IMR-90 (cell line): ENCODE measurements around the gene PRPF8. TPM values are rescaled to one million over a fixed set of nuclear protein-coding genes. Genes with fewer than 3 reads are reported as not detected.

Source experiments
- ATAC-seq: fragments of 200-7000 bp; cut with Tn5 transposase; 2 replicates; pipeline ENCODE4 v1.9.1; 2020; ENCODE audit warnings: low read depth, mild to moderate bottlenecking, moderate library complexity
- BruUV-seq: library from RNA; stranded (reverse); fragments of 400-500 nt; replicated peaks from 2 replicates; lab custom pipeline; 2021; lab: Mats Ljungman, UMichigan
- CTCF ChIA-PET: fragments of 300-600 bp; formaldehyde crosslinking; extraction: SDS; loops from one replicate; lab custom pipeline; 2021; ENCODE audit warnings: antibody characterized with exemption; lab: Yijun Ruan, JAX
- POLR2A ChIA-PET: fragments of 300-600 bp; sonication (Branson Sonifier 250); formaldehyde crosslinking; loops from one replicate; lab custom pipeline; 2022; ENCODE audit warnings: antibody characterized with exemption; ENCODE audit not compliant: unreplicated experiment; lab: Charles Lee
- DNase-seq: peaks from one replicate; pipeline ENCODE4 v3.0.0; 2013
- H2AFZ ChIP-seq: replicated peaks from 2 replicates; pipeline ENCODE3; 2013; ENCODE audit warnings: low read length, mild to moderate bottlenecking; ENCODE audit not compliant: poor library complexity
- H2AK5ac ChIP-seq: 2 replicates; pipeline ENCODE4 v1.6.1; 2013; ENCODE audit warnings: low read depth, low read length, inconsistent platforms
- H2AK9ac ChIP-seq: replicated peaks from 2 replicates; pipeline ENCODE3; 2013; ENCODE audit warnings: mild to moderate bottlenecking, low read depth, low read length, moderate library complexity; ENCODE audit not compliant: poor library complexity
- H2BK120ac ChIP-seq: 2 replicates; pipeline ENCODE4 v1.6.1; 2013; ENCODE audit warnings: low read depth, low read length, inconsistent platforms
- H2BK15ac ChIP-seq: 3 replicates; pipeline ENCODE4 v1.6.1; 2013; ENCODE audit warnings: low read depth, low read length, inconsistent platforms
- H2BK20ac ChIP-seq: 2 replicates; pipeline ENCODE4 v1.6.1; 2013; ENCODE audit warnings: low read depth, mild to moderate bottlenecking, inconsistent platforms, low read length, moderate library complexity
- H2BK5ac ChIP-seq: 2 replicates; pipeline ENCODE4 v1.6.1; 2013; ENCODE audit warnings: mild to moderate bottlenecking, low read depth, low read length, inconsistent platforms; ENCODE audit not compliant: poor library complexity, severe bottlenecking
- H3K14ac ChIP-seq: replicated peaks from 2 replicates; pipeline ENCODE4 v1.6.1; 2013; ENCODE audit warnings: low read depth, low read length, inconsistent platforms
- H3K18ac ChIP-seq: 2 replicates; pipeline ENCODE4 v1.6.1; 2013; ENCODE audit warnings: low read depth, low read length, control low read depth
- H3K23ac ChIP-seq: 2 replicates; pipeline ENCODE4 v1.6.1; 2013; ENCODE audit warnings: low read depth, low read length, inconsistent platforms
- H3K27ac ChIP-seq: 2 replicates; pipeline ENCODE4 v1.5.1; 2013; ENCODE audit warnings: mild to moderate bottlenecking, control low read depth, low read length; ENCODE audit not compliant: insufficient read depth
- H3K27me3 ChIP-seq: 2 replicates; pipeline ENCODE4 v1.6.1; 2013; ENCODE audit warnings: low read length; ENCODE audit not compliant: control insufficient read depth, insufficient read depth
- H3K36me3 ChIP-seq: 2 replicates; pipeline ENCODE4 v1.6.1; 2013; ENCODE audit warnings: low read length, mixed read lengths; ENCODE audit not compliant: control insufficient read depth, insufficient read depth
- H3K4ac ChIP-seq: 2 replicates; pipeline ENCODE4 v1.6.1; 2013; ENCODE audit warnings: low read depth, low read length, inconsistent platforms
- H3K4me1 ChIP-seq: 2 replicates; pipeline ENCODE4 v1.6.1; 2013; ENCODE audit warnings: low read length, mixed read lengths; ENCODE audit not compliant: control insufficient read depth, insufficient read depth
- H3K4me2 ChIP-seq: 2 replicates; pipeline ENCODE4 v1.6.1; 2013; ENCODE audit warnings: low read depth, mild to moderate bottlenecking, control low read depth, low read length, moderate library complexity
- H3K4me3 ChIP-seq: 2 replicates; pipeline ENCODE4 v1.5.1; 2013; ENCODE audit warnings: low read depth, mild to moderate bottlenecking, control low read depth, low read length, moderate library complexity; ENCODE audit not compliant: insufficient read depth
- H3K56ac ChIP-seq: 2 replicates; pipeline ENCODE4 v1.6.1; 2013; ENCODE audit warnings: low read length, inconsistent platforms; ENCODE audit not compliant: insufficient read depth; ENCODE audit errors: extremely low read depth
- H3K79me1 ChIP-seq, 2 experiments: 2 replicates each; pipeline ENCODE4 v1.6.1; 2013; ENCODE audit warnings: low read length in 2 of 2, inconsistent platforms in 1 of 2, low read depth in 1 of 2
- H3K9ac ChIP-seq: 2 replicates; pipeline ENCODE4 v1.6.1; 2013; ENCODE audit warnings: low read depth, low read length, control low read depth
- H3K9me1 ChIP-seq: 2 replicates; pipeline ENCODE4 v1.6.1; 2013; ENCODE audit warnings: low read length, inconsistent platforms; ENCODE audit not compliant: insufficient read depth
- H3K9me3 ChIP-seq: 2 replicates; pipeline ENCODE4 v1.6.1; 2013; ENCODE audit warnings: low read length; ENCODE audit not compliant: control insufficient read depth, insufficient read depth
- H4K20me1 ChIP-seq: 2 replicates; pipeline ENCODE4 v1.6.1; 2013; ENCODE audit warnings: low read length, inconsistent platforms; ENCODE audit not compliant: insufficient read depth
- H4K5ac ChIP-seq: 2 replicates; pipeline ENCODE4 v1.6.1; 2013; ENCODE audit warnings: mild to moderate bottlenecking, low read depth, low read length, control low read depth
- H4K8ac ChIP-seq, 2 experiments: 2 replicates each; pipeline ENCODE4 v1.6.1; 2013; ENCODE audit warnings: low read depth in 2 of 2, low read length in 2 of 2, control low read depth in 1 of 2, inconsistent platforms in 1 of 2
- H4K91ac ChIP-seq: 2 replicates; pipeline ENCODE4 v1.6.1; 2013; ENCODE audit warnings: low read depth, low read length, inconsistent platforms; ENCODE audit not compliant: insufficient read depth
- MXI1 ChIP-seq: IDR thresholded peaks from 2 replicates; pipeline ENCODE4 v1.6.1; 2012; ENCODE audit warnings: low read depth, mild to moderate bottlenecking, low read length, moderate library complexity, borderline replicate concordance
- SMC3 ChIP-seq: fragments of 150-350 bp; IDR thresholded peaks from 2 replicates; pipeline ENCODE4 v1.6.1; 2016; ENCODE audit warnings: low read depth, mild to moderate bottlenecking, antibody characterized with exemption, low read length, moderate library complexity
- WGBS, 2 experiments: methylation state at CpG; one replicate each; pipeline versions ENCODE4 v1.1.5 to v1.1.7; 2013; ENCODE audit warnings: missing lambda C conversion rate in 2 of 2; ENCODE audit not compliant: insufficient read length in 1 of 2; ENCODE audit errors: extremely low coverage in 2 of 2; 5-methylcytosine and 5-hydroxymethylcytosine counted together
- dilution Hi-C: fragments of 300-500 bp; cut with HindIII; formaldehyde crosslinking; loops from one replicate; pipeline ENCODE4 v1.14.3; 2018; ENCODE audit warnings: low sequenced_read_pairs; ENCODE audit not compliant: unreplicated experiment
- in situ Hi-C: fragments of 300-500 bp; cut with MboI; formaldehyde crosslinking; loops from 3 replicates; pipeline ENCODE4 v1.14.3; 2019; ENCODE audit warnings: low sequenced_read_pairs, inconsistent platforms, mixed read lengths
- intact Hi-C: fragments of 100-400 bp; cut with micrococcal nuclease; formaldehyde crosslinking; loops from 2 replicates; pipeline ENCODE4 v1.10.0; 2022
- polyA plus RNA-seq, 3 experiments: library from polyadenylated mRNA; depleted of rRNA; stranded (reverse); fragments of >200 nt; gene quantifications; 2 replicates each; pipeline ENCODE4 v1.2.3, GENCODE V29; 2012; ENCODE audit warnings: low replicate concordance in 1 of 3
- total RNA-seq: library from RNA; depleted of rRNA; stranded (reverse); fragments of >200 nt; gene quantifications from 2 replicates; pipeline ENCODE4 v1.2.3, GENCODE V29; 2012
- TF ChIP-seq, protein P1 (sequence below): conservative IDR thresholded peaks from 2 replicates; pipeline ENCODE4 v1.5.1; 2012; ENCODE audit warnings: mild to moderate bottlenecking, low read depth, low read length, improper control_type of control experiment
- TF ChIP-seq, protein P2 (sequence below): fragments of 150-350 bp; IDR thresholded peaks from 2 replicates; pipeline ENCODE4 v1.6.1; 2016; ENCODE audit warnings: low read depth, mild to moderate bottlenecking, low read length, moderate library complexity, borderline replicate concordance

PRPF8 gene
- total and polyA plus RNA-seq, 2 of the 4 experiments (the other 2 are of a cell fraction), result 141 to 160 TPM

DNA sequence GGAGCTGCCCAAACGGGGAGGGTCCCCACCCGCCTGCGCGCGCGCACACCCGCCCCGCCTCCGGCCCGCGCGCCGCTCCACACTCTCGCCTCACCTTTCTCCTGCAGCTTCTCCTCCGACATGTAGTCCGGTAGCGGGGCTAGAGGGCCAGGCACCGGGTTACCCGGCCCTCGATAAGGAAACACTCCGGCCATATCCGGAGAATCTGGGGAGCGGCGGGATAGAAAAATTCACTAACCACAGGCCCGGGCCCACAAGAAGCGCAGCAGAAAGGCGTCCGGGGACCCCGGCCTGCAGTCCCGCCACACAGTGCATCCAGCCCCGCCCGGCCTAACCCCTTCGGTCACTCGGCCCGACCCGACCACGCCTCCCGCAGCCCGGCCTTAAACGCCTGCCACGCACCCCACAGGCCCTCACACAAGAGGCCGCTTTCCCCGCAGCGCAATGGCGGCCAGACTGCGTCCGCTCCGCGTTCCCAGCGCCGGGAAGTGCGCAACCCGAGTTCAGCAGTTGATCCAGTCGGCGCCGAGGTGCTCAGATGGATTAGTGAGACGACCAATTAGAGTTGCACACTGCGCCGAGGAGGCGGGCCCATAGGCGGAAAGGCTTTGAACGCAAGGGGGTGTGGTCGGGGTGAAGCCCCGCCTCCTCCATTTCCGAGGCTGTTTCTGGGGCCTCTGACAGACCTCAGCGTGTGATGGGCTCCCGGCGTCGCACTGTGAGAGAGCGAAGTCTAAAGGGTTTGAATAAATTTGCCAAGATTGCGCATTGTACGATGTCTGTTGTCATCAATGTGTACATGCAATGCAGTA is at the start of gene PRPF8 (continued):
- TF ChIP-seq, protein P1, sequence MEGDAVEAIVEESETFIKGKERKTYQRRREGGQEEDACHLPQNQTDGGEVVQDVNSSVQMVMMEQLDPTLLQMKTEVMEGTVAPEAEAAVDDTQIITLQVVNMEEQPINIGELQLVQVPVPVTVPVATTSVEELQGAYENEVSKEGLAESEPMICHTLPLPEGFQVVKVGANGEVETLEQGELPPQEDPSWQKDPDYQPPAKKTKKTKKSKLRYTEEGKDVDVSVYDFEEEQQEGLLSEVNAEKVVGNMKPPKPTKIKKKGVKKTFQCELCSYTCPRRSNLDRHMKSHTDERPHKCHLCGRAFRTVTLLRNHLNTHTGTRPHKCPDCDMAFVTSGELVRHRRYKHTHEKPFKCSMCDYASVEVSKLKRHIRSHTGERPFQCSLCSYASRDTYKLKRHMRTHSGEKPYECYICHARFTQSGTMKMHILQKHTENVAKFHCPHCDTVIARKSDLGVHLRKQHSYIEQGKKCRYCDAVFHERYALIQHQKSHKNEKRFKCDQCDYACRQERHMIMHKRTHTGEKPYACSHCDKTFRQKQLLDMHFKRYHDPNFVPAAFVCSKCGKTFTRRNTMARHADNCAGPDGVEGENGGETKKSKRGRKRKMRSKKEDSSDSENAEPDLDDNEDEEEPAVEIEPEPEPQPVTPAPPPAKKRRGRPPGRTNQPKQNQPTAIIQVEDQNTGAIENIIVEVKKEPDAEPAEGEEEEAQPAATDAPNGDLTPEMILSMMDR, result no peak

DNA sequence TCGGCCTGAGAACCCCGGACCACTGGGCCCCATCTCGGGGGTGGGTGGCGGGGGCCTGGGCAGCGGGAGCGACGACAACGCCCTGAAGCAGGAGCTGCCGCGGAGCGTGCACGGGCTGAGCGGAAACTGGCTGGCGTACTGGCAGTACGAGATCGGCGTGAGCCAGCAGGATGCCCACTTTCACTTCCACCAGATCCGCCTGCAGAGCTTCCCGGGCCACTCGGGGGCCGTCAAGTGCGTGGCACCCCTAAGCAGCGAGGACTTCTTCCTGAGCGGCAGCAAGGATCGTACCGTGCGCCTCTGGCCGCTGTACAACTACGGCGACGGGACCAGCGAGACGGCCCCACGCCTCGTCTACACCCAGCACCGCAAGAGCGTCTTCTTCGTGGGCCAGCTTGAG is 49.1 kb upstream of the PRPF8 start:
- ATAC-seq, result no peak
- intact Hi-C loops, result no loop called here
- CTCF ChIA-PET, result no interaction called here

More for the DNA sequence above, 49.1 kb upstream of the PRPF8 start:
- H3K23ac ChIP-seq, result no peak overlapping the region
- peaks cover 8% of the 10 kb centered on the region for H3K4me1 ChIP-seq
- no peak overlapping the region for H2BK20ac ChIP-seq
- no peak overlapping the region for H4K8ac ChIP-seq
- H3K4me3 ChIP-seq, result no peak overlapping the region
- in situ Hi-C loops, result no loop called here
- no peak overlapping the region for H2BK5ac ChIP-seq
- no peak overlapping the region for H3K4me2 ChIP-seq
- no peak overlapping the region for H3K18ac ChIP-seq
- H3K14ac ChIP-seq, result no peak overlapping the region
- no peak overlapping the region for H3K9ac ChIP-seq
- H3K4ac ChIP-seq, result no peak overlapping the region
- H2BK120ac ChIP-seq, result no peak overlapping the region
- no peak overlapping the region for H2AFZ ChIP-seq
- no peak for DNase-seq
- dilution Hi-C loops, result no loop called here
- H4K5ac ChIP-seq, result no peak overlapping the region
- no peak overlapping the region for H2AK9ac ChIP-seq
- H3K36me3 ChIP-seq, result peaks cover 26% of the 10 kb centered on the region
- no peaks in the 10 kb centered on the region for H3K9me3 ChIP-seq
- H3K79me1 ChIP-seq, result peaks cover 0 to 13% of the 10 kb centered on the region in 2 experiments; a peak in 1 of 4 replicates
- H4K91ac ChIP-seq, result no peak overlapping the region
- H4K20me1 ChIP-seq, result no peaks in the 10 kb centered on the region
- H3K9me1 ChIP-seq, result peaks cover 5% of the 10 kb centered on the region; the same call in 1 of the 2 replicates
- no TSS peak for BruUV-seq
- no peak overlapping the region for H2BK15ac ChIP-seq
- TF ChIP-seq MXI1 (no peak), SMC3 (no peak)
- TF ChIP-seq, protein P2, sequence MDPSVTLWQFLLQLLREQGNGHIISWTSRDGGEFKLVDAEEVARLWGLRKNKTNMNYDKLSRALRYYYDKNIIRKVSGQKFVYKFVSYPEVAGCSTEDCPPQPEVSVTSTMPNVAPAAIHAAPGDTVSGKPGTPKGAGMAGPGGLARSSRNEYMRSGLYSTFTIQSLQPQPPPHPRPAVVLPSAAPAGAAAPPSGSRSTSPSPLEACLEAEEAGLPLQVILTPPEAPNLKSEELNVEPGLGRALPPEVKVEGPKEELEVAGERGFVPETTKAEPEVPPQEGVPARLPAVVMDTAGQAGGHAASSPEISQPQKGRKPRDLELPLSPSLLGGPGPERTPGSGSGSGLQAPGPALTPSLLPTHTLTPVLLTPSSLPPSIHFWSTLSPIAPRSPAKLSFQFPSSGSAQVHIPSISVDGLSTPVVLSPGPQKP, result no peak
- no peaks in the 10 kb centered on the region for H3K27me3 ChIP-seq
- H3K27ac ChIP-seq, result no peak overlapping the region
- no peak overlapping the region for H3K56ac ChIP-seq
- 90% methylated on average over 25 of the region's 38 CpGs; no CpG with 5 or more reads in 1 of the 2 experiments for WGBS, 2 experiments
- POLR2A ChIA-PET, result interaction anchor here (0.6 kb wide), 1 partner anchor 17 kb away, joined by 3 read pairs; no protein-coding TSS in a partner anchor
- H2AK5ac ChIP-seq, result no peak overlapping the region
